Measurements from ENCODE around the gene RPL5.

The RPL5 gene

GRCh38 chr1:92858564-92859399 lies 26.9 kb downstream of the RPL5 start:
- peak; percentile 39 to 94 for DNase-seq

GRCh38 chr1:92859400-92860039 lies 27.7 kb downstream of the RPL5 start:
- peak in 1 of 2 donors; percentile 54 for DNase-seq

GRCh38 chr1:92862605-92863004 lies 30.8 kb downstream of the RPL5 start:
- no peak for DNase-seq

- DNase-seq: no peak
These were observed 32.3 kb downstream of the RPL5 start for GRCh38 chr1:92864131-92864530.

- no peak for DNase-seq
These were observed 38.8 kb downstream of the RPL5 start for GRCh38 chr1:92870591-92870990.

- no peak for DNase-seq
These were observed 40.9 kb downstream of the RPL5 start for GRCh38 chr1:92872719-92873118.

- no peak for DNase-seq
These were observed 43.1 kb downstream of the RPL5 start for GRCh38 chr1:92874987-92875386.

GRCh38 chr1:92876351-92876750 lies 44.5 kb downstream of the RPL5 start:
- peak in 1 of 2 donors; percentile 61 for DNase-seq

- peak in 1 of 2 donors; percentile 76 for DNase-seq
These were observed 45.4 kb downstream of the RPL5 start for GRCh38 chr1:92877081-92877711.

- peak in 1 of 2 donors; percentile 63 for DNase-seq
These were observed 46.0 kb downstream of the RPL5 start for GRCh38 chr1:92877792-92878191.

GRCh38 chr1:92879316-92879968 lies 47.6 kb downstream of the RPL5 start:
- no peak for DNase-seq

GRCh38 chr1:92881391-92881790 lies 49.6 kb downstream of the RPL5 start:
- no peak for DNase-seq

GRCh38 chr1:92882819-92883218 lies 51.0 kb downstream of the RPL5 start:
- no peak for DNase-seq

GRCh38 chr1:92883297-92883696 lies 51.5 kb downstream of the RPL5 start:
- no peak for DNase-seq

GRCh38 chr1:92884195-92884594 lies 52.4 kb downstream of the RPL5 start:
- DNase-seq: no peak

GRCh38 chr1:92886886-92887419 lies 55.1 kb downstream of the RPL5 start:
- no peak for DNase-seq

GRCh38 chr1:92887465-92887864 lies 55.6 kb downstream of the RPL5 start:
- DNase-seq: no peak

Measured in hippocampal formation (tissue), 2 donors.